ENCODE results near the gene TUBA8. TPM values are rescaled to one million over a fixed set of nuclear protein-coding genes. Genes with fewer than 3 reads are reported as not detected.
A peak's percentile ranks its signal among the peaks of the same experiment; 100 is the strongest.
"Not testable (repeated sequence)": the region's sequence is repeated elsewhere in the genome, so short reads cannot be mapped to it uniquely, and the experiment has no call there.

The TUBA8 gene
- total and polyA plus RNA-seq, 7 experiments from 2014 or later: 0.33 to 3.5 (median 3.1) TPM

- peaks cover 0 to 7% of the 10 kb centered on the region in 2 donors for H3K4me1 ChIP-seq (ENCODE audit: control insufficient read depth in 2 of 2, insufficient read depth in 2 of 2, low read length in 2 of 2)
- Mint-ChIP-seq H3K27me3 (no peaks in the 10 kb centered on the region), H3K36me3 (peaks cover 0 to 22% (median 0%) of the 10 kb centered on the region in 5 donors), H3K9me3 (no peaks in the 10 kb centered on the region), H3K27ac (peak overlapping the region in 2 of 9 donors; percentile 26 to 72), H3K4me1 (peaks cover 5 to 39% (median 12%) of the 10 kb centered on the region in 7 donors), H3K4me3 (no peak overlapping the region)
- H3K36me3 ChIP-seq (ENCODE audit: control insufficient read depth in 2 of 3, insufficient read depth in 3 of 3, low read length in 3 of 3): peaks cover 0 to 18% (median 0%) of the 10 kb centered on the region in 3 experiments
- no peak for ATAC-seq
- DNase-seq: peak in 3 of 9 donors; percentile 21 to 30 (median 25)
- intact Hi-C loops (cut with micrococcal nuclease): no loop called here
- H3K4me3 ChIP-seq (ENCODE audit: low read length): no peak overlapping the region
- no peaks in the 10 kb centered on the region for H3K9me3 ChIP-seq (ENCODE audit: control insufficient read depth in 2 of 3, low read length in 3 of 3)
- ChIA-PET POLR2A (no interaction called here), CTCF (no interaction called here)
- no peaks in the 10 kb centered on the region for H3K27me3 ChIP-seq (ENCODE audit: control insufficient read depth in 2 of 2, insufficient read depth in 2 of 2, low read length in 2 of 2)
- no peak overlapping the region for H3K27ac ChIP-seq (ENCODE audit: low read depth, low read length)
Measured at GRCh38 chr22:18156878-18157713, 46.5 kb downstream of the TUBA8 start.

GRCh38 chr22:18157714-18158028 lies 47.1 kb downstream of the TUBA8 start:
- peaks cover 0 to 3% of the 10 kb centered on the region in 2 donors for H3K4me1 ChIP-seq (ENCODE audit: control insufficient read depth in 2 of 2, insufficient read depth in 2 of 2, low read length in 2 of 2)
- intact Hi-C loops (cut with micrococcal nuclease): no loop called here
- Mint-ChIP-seq H3K27ac (peak overlapping the region in 3 of 9 donors; percentile 26 to 72 (median 56)), H3K4me3 (no peak overlapping the region), H3K36me3 (peaks cover 0 to 20% (median 0%) of the 10 kb centered on the region in 5 donors), H3K4me1 (peaks cover 3 to 33% (median 6%) of the 10 kb centered on the region in 7 donors), H3K9me3 (no peaks in the 10 kb centered on the region), H3K27me3 (no peaks in the 10 kb centered on the region)
- ChIA-PET CTCF (no interaction called here), POLR2A (no interaction called here)
- no peak overlapping the region for H3K4me3 ChIP-seq (ENCODE audit: low read length)
- no peaks in the 10 kb centered on the region for H3K27me3 ChIP-seq (ENCODE audit: control insufficient read depth in 2 of 2, insufficient read depth in 2 of 2, low read length in 2 of 2)
- no peaks in the 10 kb centered on the region for H3K9me3 ChIP-seq (ENCODE audit: control insufficient read depth in 2 of 3, low read length in 3 of 3)
- H3K27ac ChIP-seq (ENCODE audit: low read depth, low read length): no peak overlapping the region
- peaks cover 0 to 18% (median 0%) of the 10 kb centered on the region in 3 experiments for H3K36me3 ChIP-seq (ENCODE audit: control insufficient read depth in 2 of 3, insufficient read depth in 3 of 3, low read length in 3 of 3)
- ATAC-seq (no peak), DNase-seq (no peak)

- DNase-seq; H3K4me3 ChIP-seq (ENCODE audit: low read length); H3K27ac Mint-ChIP-seq; H3K27me3 Mint-ChIP-seq; ATAC-seq; H3K4me1 ChIP-seq (ENCODE audit: control insufficient read depth in 2 of 2, insufficient read depth in 2 of 2, low read length in 2 of 2); intact Hi-C loops (cut with micrococcal nuclease); H3K9me3 ChIP-seq (ENCODE audit: control insufficient read depth in 2 of 3, low read length in 3 of 3); POLR2A ChIA-PET; H3K9me3 Mint-ChIP-seq; H3K27me3 ChIP-seq (ENCODE audit: control insufficient read depth in 2 of 2, insufficient read depth in 2 of 2, low read length in 2 of 2); H3K4me3 Mint-ChIP-seq; H3K27ac ChIP-seq (ENCODE audit: low read depth, low read length): not testable (repeated sequence)
- CTCF ChIA-PET: interaction anchor here (0.7 kb wide), 1 partner anchor 38 kb away, joined by 3 read pairs; no protein-coding TSS in a partner anchor
- Mint-ChIP-seq H3K4me1 (peaks cover 0 to 16% (median 2%) of the 10 kb centered on the region in 7 donors), H3K36me3 (peaks cover 0 to 17% (median 9%) of the 10 kb centered on the region in 5 donors)
- H3K36me3 ChIP-seq (ENCODE audit: control insufficient read depth in 2 of 3, insufficient read depth in 3 of 3, low read length in 3 of 3): peaks cover 0 to 18% (median 0%) of the 10 kb centered on the region in 3 experiments
Measured at GRCh38 chr22:18160641-18161040, 50.0 kb downstream of the TUBA8 start.

GRCh38 chr22:18163843-18164242 lies 53.2 kb downstream of the TUBA8 start:
- peaks cover 4 to 25% (median 13%) of the 10 kb centered on the region in 5 donors for H3K36me3 Mint-ChIP-seq
- DNase-seq; ATAC-seq; H3K27ac Mint-ChIP-seq; intact Hi-C loops (cut with micrococcal nuclease); CTCF ChIA-PET; H3K4me1 Mint-ChIP-seq; H3K4me3 ChIP-seq (ENCODE audit: low read length); H3K9me3 Mint-ChIP-seq; H3K27ac ChIP-seq (ENCODE audit: low read depth, low read length); H3K9me3 ChIP-seq (ENCODE audit: control insufficient read depth in 2 of 3, low read length in 3 of 3); H3K4me3 Mint-ChIP-seq; H3K4me1 ChIP-seq (ENCODE audit: control insufficient read depth in 2 of 2, insufficient read depth in 2 of 2, low read length in 2 of 2); H3K27me3 ChIP-seq (ENCODE audit: control insufficient read depth in 2 of 2, insufficient read depth in 2 of 2, low read length in 2 of 2); POLR2A ChIA-PET; H3K27me3 Mint-ChIP-seq; H3K36me3 ChIP-seq (ENCODE audit: control insufficient read depth in 2 of 3, insufficient read depth in 3 of 3, low read length in 3 of 3): not testable (repeated sequence)

- H3K4me3 ChIP-seq (ENCODE audit: low read length); ATAC-seq; H3K36me3 ChIP-seq (ENCODE audit: control insufficient read depth in 2 of 3, insufficient read depth in 3 of 3, low read length in 3 of 3); POLR2A ChIA-PET; H3K27ac ChIP-seq (ENCODE audit: low read depth, low read length); H3K9me3 ChIP-seq (ENCODE audit: control insufficient read depth in 2 of 3, low read length in 3 of 3); H3K9me3 Mint-ChIP-seq; H3K27ac Mint-ChIP-seq; DNase-seq; H3K4me1 ChIP-seq (ENCODE audit: control insufficient read depth in 2 of 2, insufficient read depth in 2 of 2, low read length in 2 of 2); H3K4me1 Mint-ChIP-seq; H3K4me3 Mint-ChIP-seq; CTCF ChIA-PET; H3K27me3 Mint-ChIP-seq; H3K27me3 ChIP-seq (ENCODE audit: control insufficient read depth in 2 of 2, insufficient read depth in 2 of 2, low read length in 2 of 2); intact Hi-C loops (cut with micrococcal nuclease): not testable (repeated sequence)
- peaks cover 4 to 29% (median 16%) of the 10 kb centered on the region in 5 donors for H3K36me3 Mint-ChIP-seq
Measured at GRCh38 chr22:18164584-18164983, 54.0 kb downstream of the TUBA8 start.

GRCh38 chr22:18165356-18165755 lies 54.7 kb downstream of the TUBA8 start:
- H3K4me1 ChIP-seq (ENCODE audit: control insufficient read depth in 2 of 2, insufficient read depth in 2 of 2, low read length in 2 of 2); H3K9me3 ChIP-seq (ENCODE audit: control insufficient read depth in 2 of 3, low read length in 3 of 3); ATAC-seq; H3K27ac Mint-ChIP-seq; H3K27me3 Mint-ChIP-seq; intact Hi-C loops (cut with micrococcal nuclease); H3K9me3 Mint-ChIP-seq; H3K36me3 ChIP-seq (ENCODE audit: control insufficient read depth in 2 of 3, insufficient read depth in 3 of 3, low read length in 3 of 3); H3K4me3 Mint-ChIP-seq; H3K4me1 Mint-ChIP-seq; H3K27ac ChIP-seq (ENCODE audit: low read depth, low read length); CTCF ChIA-PET; DNase-seq; H3K27me3 ChIP-seq (ENCODE audit: control insufficient read depth in 2 of 2, insufficient read depth in 2 of 2, low read length in 2 of 2); H3K4me3 ChIP-seq (ENCODE audit: low read length); POLR2A ChIA-PET: not testable (repeated sequence)
- H3K36me3 Mint-ChIP-seq: peaks cover 4 to 29% (median 17%) of the 10 kb centered on the region in 5 donors

GRCh38 chr22:18170284-18170683 lies 59.7 kb downstream of the TUBA8 start:
- POLR2A ChIA-PET; H3K9me3 Mint-ChIP-seq; H3K27ac ChIP-seq (ENCODE audit: low read depth, low read length); H3K27me3 ChIP-seq (ENCODE audit: control insufficient read depth in 2 of 2, insufficient read depth in 2 of 2, low read length in 2 of 2); intact Hi-C loops (cut with micrococcal nuclease); DNase-seq; H3K27me3 Mint-ChIP-seq; CTCF ChIA-PET; H3K4me3 ChIP-seq (ENCODE audit: low read length); H3K36me3 ChIP-seq (ENCODE audit: control insufficient read depth in 2 of 3, insufficient read depth in 3 of 3, low read length in 3 of 3); H3K9me3 ChIP-seq (ENCODE audit: control insufficient read depth in 2 of 3, low read length in 3 of 3); H3K4me1 ChIP-seq (ENCODE audit: control insufficient read depth in 2 of 2, insufficient read depth in 2 of 2, low read length in 2 of 2); H3K4me1 Mint-ChIP-seq; H3K4me3 Mint-ChIP-seq; H3K27ac Mint-ChIP-seq; ATAC-seq: not testable (repeated sequence)
- H3K36me3 Mint-ChIP-seq: peaks cover 0 to 38% (median 13%) of the 10 kb centered on the region in 5 donors

Data from naive thymus-derived CD4-positive, alpha-beta T cell (primary cell).